ENCODE data around the gene GAS7.

Gene GAS7

DNA sequence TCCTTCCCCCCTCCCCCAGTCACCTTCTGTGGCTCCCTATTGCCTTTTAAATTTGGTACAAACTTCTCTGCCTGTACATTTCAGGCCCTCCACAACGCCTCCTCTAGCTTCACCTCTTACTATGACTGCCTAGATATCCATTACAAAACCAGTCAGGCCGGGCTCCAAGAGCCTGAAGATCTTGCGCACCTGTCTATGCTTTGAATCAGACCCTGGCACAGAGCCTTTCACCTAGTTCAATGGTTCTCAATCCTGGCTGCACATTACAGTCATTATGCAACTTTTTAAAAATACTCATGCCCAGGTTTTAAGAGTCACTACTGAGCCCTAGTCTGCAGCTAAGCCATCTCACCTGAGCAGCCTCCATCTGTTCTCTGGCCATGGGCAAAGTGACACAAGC is 1.6 kb upstream of the GAS7 start:
- DNase-seq: no peak

- no peak for DNase-seq
Observed at GRCh38 chr17:10197721-10198508, 491 bp downstream of the GAS7 start.

GRCh38 chr17:10197362-10197720 is 1.1 kb downstream of the GAS7 start:
- DNase-seq: no peak

DNA sequence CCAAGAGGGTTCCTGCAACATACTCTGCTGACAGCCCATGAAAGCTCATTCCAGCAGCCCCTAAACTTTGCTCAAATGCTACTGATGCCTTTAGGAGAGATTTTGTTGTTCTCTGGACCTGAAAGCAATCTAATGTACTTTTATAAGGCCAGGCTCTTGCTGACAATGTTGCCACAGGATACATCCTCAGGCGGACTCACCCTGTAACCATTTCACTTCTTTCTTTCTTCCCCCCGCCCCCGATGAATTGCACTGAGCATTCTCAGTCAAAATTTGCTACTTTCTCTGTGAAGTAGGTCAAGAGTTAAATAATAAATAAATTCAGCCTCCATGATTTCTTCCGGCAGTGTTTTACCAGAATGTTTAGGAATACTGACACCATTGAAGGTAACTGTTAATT is 1.5 kb downstream of the GAS7 start:
- no peak for DNase-seq

DNA sequence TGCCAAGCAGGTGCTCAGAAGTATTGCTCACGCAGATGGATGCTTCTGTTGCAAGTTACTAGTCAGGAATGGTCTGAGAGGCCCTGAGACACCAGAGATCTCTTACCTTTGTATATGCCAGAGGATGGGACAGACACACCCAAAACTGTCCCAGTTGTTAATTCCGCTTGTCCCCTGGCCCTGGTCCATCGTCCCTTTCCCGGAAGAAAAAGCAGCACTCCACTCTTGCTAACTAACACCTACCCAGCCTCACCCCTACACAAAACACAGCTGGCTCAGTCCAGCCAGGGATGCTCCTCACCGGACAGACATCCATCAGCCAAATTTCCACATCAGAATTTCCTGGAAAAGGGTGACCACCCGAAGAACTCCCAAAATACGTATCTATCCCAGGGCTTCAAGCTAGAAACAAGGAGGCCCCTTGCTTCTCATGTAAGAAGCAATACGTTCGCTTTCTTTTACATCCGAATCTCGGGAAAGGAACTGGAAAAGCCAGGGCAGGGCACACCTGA is 2.0 kb downstream of the GAS7 start:
- no peak for DNase-seq

GRCh38 chr17:10195090-10195805 is 3.2 kb downstream of the GAS7 start:
- no peak for DNase-seq

- DNase-seq: no peak
Observed at GRCh38 chr17:10193632-10194031, 4.8 kb downstream of the GAS7 start.

DNA sequence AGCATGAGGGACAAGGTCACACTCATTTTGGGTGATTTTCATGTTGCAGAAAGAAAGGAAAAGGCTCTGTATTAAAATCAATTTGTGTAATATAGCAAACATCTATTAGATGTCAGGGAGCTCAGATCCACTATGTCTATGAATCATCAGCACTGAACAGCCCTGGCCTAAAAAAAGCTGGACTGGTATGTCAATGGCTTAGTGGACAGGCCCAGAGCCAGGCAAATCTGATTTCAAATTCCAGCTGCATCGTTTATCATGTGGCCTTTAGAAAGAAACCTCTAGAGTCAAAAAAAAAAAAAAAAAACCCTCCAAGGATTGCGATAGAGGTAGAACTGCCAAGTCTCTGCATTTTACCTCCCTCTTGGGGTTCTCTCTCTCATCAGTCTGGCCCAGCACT is 5.4 kb downstream of the GAS7 start:
- DNase-seq: no peak

- no peak for DNase-seq
Observed at GRCh38 chr17:10192461-10192860, 5.9 kb downstream of the GAS7 start.

GRCh38 chr17:10187456-10187855 is 10.9 kb downstream of the GAS7 start:
- DNase-seq: no peak

- DNase-seq: no peak
Observed at GRCh38 chr17:10186771-10187410, 11.5 kb downstream of the GAS7 start.

GRCh38 chr17:10183931-10184930 is 14.2 kb downstream of the GAS7 start:
- no peak for DNase-seq

- DNase-seq: no peak
Observed at GRCh38 chr17:10182785-10183184, 15.6 kb downstream of the GAS7 start.

DNA sequence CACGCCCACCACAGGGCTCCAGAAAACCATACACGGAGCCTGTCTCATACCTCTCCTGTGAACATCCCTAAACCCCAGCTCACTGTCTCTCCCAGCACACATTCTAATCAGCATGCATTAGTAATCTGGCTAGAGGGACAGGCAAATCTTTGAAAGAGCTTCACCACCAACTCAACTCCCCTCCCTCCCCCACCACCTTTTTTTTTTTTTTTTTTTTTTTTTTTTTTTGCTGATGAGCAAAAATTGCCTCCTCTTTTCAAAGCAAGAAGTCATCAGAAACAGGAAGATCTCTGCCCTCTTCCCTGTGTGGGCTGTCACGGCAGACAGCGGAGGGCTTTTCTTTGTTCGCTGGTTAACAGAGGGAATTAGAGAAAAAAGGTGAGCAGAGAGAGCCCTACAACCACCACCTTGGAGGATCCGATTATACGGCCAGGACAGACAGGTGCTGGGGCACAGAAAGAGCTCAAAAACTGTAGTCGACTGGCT is 19.9 kb downstream of the GAS7 start:
- no peak for DNase-seq

GRCh38 chr17:10177913-10178505 is 20.4 kb downstream of the GAS7 start:
- no peak for DNase-seq

- no peak for DNase-seq
Observed at GRCh38 chr17:10177131-10177912, 21.1 kb downstream of the GAS7 start.

- no peak for DNase-seq
Observed at GRCh38 chr17:10173913-10174312, 24.5 kb downstream of the GAS7 start.

- DNase-seq: no peak
Observed at GRCh38 chr17:10172778-10173177, 25.6 kb downstream of the GAS7 start.

DNA sequence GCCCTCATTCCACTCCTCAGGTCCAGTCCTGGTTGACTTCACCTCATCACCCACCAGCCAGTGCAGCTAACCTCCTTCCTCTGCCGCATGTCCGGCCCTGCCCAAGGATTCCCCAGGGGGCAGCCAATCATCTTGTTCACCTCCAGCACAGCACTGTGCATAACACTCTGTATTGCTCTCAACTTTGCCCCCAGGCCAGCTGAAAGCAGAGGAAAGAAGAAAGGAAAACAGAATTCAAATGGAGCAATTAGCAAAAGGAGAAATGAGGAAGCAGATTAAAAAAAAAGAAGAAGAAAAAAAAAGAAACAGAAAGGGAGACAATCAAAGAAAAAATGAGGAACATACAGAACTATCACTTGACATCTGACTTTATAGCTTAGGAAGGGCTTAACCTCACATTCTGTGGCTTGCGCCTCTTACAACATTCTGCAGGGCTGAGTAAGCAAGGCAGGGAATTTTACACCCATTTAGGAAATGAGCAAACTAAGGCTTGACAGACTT is 26.1 kb downstream of the GAS7 start:
- DNase-seq: no peak

DNA sequence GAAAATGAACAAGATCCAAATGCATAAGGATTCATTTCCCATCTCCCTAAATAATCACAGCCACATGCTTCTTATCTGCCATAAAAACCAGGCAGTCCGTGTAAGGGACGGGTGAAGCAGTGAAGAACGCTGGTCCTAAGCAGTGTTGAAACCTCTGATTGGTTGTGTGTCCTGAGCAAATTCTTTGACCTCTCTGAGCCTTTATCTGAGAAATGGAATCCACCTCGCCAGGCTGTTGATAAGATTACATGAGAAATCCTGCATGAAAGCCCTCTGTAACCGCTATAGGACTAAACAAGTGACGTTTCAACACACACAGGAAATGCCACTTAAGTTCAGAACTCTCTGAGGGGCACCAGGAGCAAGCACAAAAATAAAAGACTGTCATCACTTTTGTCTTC is 26.8 kb downstream of the GAS7 start:
- DNase-seq: no peak

DNA sequence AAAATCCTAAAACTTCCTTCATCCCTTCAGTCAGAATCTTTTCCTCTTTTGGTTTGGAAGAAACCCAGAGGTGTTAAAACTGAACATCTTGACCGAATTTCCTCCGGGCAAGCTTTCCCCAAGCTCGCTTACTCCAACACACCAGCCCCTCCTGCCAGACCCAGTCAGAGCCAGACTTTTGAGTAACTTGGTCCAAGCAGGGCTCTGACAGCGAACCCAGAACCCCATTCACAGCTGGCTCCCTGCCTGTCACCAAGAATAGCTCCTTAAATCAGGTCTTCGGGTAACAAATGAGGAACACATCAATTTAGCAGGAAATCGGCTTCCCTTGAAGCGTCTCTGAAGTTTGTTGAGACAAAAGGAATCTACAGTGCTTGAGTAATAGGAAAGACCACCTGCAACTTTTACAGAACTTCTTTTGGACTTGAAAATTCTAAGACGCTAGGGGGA is 27.3 kb downstream of the GAS7 start:
- DNase-seq: no peak

All from activated effector memory CD4-positive, alpha-beta T cell treated with anti-CD3 and anti-CD28 coated beads, Interleukin-2, amount 50 U/mL, for 16 hours (primary cell).